ENCODE results near the gene SNTB2. TPM values are rescaled to one million over a fixed set of nuclear protein-coding genes. Genes with fewer than 3 reads are reported as not detected.
A peak's percentile ranks its signal among the peaks of the same experiment; 100 is the strongest.

The SNTB2 gene
- polyA plus RNA-seq, 1 of the 3 experiments (the other 2 are of a cell fraction), result 13.0 TPM

GRCh38 chr16:69328854-69329316 lies 141.9 kb downstream of the SNTB2 start:
- CTCF ChIA-PET, result interaction anchor here (1.1 to 4.6 kb wide), 4 partner anchors 10 to 17 kb away, joined by 3 to 21 read pairs (median 10); partner anchors contain the start of genes COG8 and VPS4A
- H3K79me2 ChIP-seq (ENCODE audit: insufficient read depth), result peaks cover 87% of the 10 kb centered on the region

DNA sequence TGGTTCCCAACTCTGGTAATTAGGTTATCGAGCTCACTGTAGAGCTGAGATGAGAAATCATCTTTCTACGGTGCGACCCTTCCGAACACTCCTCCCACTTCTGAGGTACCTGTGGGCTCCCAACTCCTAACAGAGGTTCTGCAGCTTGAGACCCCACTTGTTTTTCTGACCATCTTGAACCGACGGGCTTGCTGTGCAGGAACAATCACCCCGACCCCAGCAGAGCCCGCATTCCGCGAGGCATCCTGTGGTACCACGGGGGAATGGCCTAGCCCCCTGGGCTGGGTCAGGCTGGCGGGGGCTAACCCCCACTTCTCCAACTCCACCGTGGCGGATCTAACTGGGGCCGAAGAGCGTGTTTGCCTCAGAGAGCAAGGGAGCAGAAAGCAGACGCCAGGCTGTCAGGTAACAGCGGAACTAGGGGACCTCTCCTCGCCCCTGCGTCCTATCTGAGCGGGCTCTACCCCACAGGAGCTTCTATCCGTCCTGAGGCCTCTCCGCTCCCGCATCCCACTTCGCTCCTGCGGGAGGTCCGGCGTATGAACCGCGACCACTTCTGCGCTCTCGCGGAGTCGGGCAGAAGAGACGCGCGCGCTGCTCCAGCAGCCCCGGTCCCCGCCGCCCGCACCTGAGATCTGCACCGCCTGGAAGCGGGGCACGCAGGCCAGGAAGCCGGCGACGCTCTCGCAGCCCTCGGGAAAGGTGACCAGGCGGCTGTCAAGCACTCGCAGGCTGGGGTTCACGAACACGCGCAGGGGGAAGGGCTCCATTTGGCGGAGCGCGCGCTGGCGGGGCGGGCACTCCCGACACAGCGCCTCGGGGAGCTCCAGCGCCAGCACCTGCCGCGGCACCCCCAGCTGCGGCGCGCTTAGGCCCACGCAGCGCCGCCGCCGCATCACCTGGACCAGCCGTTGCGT lies 142.7 kb downstream of the SNTB2 start:
- Histone ChIP-seq H3K27me3 (ENCODE audit: insufficient read depth) (no peaks in the 10 kb centered on the region), H3F3A (replicated peaks; ENCODE audit: insufficient read depth) (peaks cover 28% of the 10 kb centered on the region), H3K27ac (ENCODE audit: low read depth in 2 of 2, low read length in 1 of 2) (peak overlapping the region; percentile 26 to 67; a peak in 3 of 4 replicates), H2AFZ (ENCODE audit: low read depth) (no peak overlapping the region), H3K36me3 (replicated peaks in 1 of 2; ENCODE audit: control insufficient read depth in 1 of 2, insufficient read depth in 2 of 2, low read length in 1 of 2) (peaks cover 48 to 56% of the 10 kb centered on the region in 2 experiments), H4K20me1 (ENCODE audit: insufficient read depth) (peaks cover 41% of the 10 kb centered on the region), H3K4me2 (peak overlapping the region; percentile 91), H3K79me2 (ENCODE audit: insufficient read depth) (peaks cover 80% of the 10 kb centered on the region), H3K9ac (peak overlapping the region; percentile 91), H3K9me3 (no peaks in the 10 kb centered on the region), H3K9me2 (no peaks in the 10 kb centered on the region), H3K4me3 (ENCODE audit: low read depth in 2 of 2, low read length in 1 of 2) (peak overlapping the region; percentile 71 to 80), H3K4me1 (ENCODE audit: control insufficient read depth in 1 of 2, insufficient read depth in 2 of 2, low read depth in 1 of 2, low read length in 1 of 2) (peaks cover 11 to 33% of the 10 kb centered on the region in 2 experiments)
- CTCF ChIA-PET, result interaction anchor here (0.7 to 4.6 kb wide), 5 partner anchors 9 to 18 kb away, joined by 3 to 21 read pairs (median 3); partner anchors contain the start of genes COG8 and VPS4A
- WGBS (ENCODE audit: low lambda C conversion rate), result 9% methylated on average over 44 of the region's 77 CpGs
- DNase-seq, result peak; percentile 72
- TF ChIP-seq RCOR1 (IDR thresholded peaks at IDR 0.05; ENCODE audit: low read length) (no peak), PBX3 (IDR thresholded peaks at IDR 0.05) (no peak), IRF3 (IDR thresholded peaks at IDR 0.05; ENCODE audit: low read depth, low read length) (no peak), SIN3A (IDR thresholded peaks at IDR 0.05; ENCODE audit: borderline replicate concordance, low read depth, low read length) (no peak; the same call in 1 of the 2 replicates), MAX (IDR thresholded peaks at IDR 0.05; ENCODE audit: low read depth) (no peak)
- POLR2A ChIA-PET, result interaction anchor here (0.8 to 3.3 kb wide), 5 partner anchors 10 to 179 kb away, joined by 3 to 24 read pairs (median 5); partner anchors contain the start of genes COG8, NIP7 and TERF2

More at GRCh38 chr16:69328854-69329316, 141.9 kb downstream of the SNTB2 start:
- peaks cover 32% of the 10 kb centered on the region for H3F3A ChIP-seq (replicated peaks; ENCODE audit: insufficient read depth)
- H2AFZ ChIP-seq (ENCODE audit: low read depth), result no peak overlapping the region
- H3K9ac ChIP-seq, result peak overlapping the region; percentile 91; the same call in 1 of the 2 replicates
- no peaks in the 10 kb centered on the region for H3K9me3 ChIP-seq
- H3K4me2 ChIP-seq, result peak overlapping the region; percentile 91
- H3K4me1 ChIP-seq (ENCODE audit: control insufficient read depth in 1 of 2, insufficient read depth in 2 of 2, low read depth in 1 of 2, low read length in 1 of 2), result peaks cover 11 to 40% of the 10 kb centered on the region in 2 experiments
- H4K20me1 ChIP-seq (ENCODE audit: insufficient read depth), result peaks cover 48% of the 10 kb centered on the region
- 56% methylated on average over 10 of the region's 10 CpGs for WGBS (ENCODE audit: low lambda C conversion rate)
- TF ChIP-seq SMC3 (IDR thresholded peaks at IDR 0.05; ENCODE audit: low read depth, low read length) (no peak), TAF1 (IDR thresholded peaks at IDR 0.05; ENCODE audit: borderline replicate concordance, low read depth, low read length) (0 out of 2 replicates have a peak, but pooled peaks have one; percentile 28)
- H3K27ac ChIP-seq (ENCODE audit: low read depth in 2 of 2, low read length in 1 of 2), result peak overlapping the region in 1 of 2 experiments; percentile 26; a peak in 2 of 4 replicates
- no peaks in the 10 kb centered on the region for H3K27me3 ChIP-seq (ENCODE audit: insufficient read depth)
- POLR2A ChIA-PET, result interaction anchor here (1.0 to 3.3 kb wide), 3 partner anchors 10 to 14 kb away, joined by 5 to 24 read pairs (median 5); partner anchors contain the start of genes COG8 and NIP7
- peaks cover 49 to 50% of the 10 kb centered on the region in 2 experiments for H3K36me3 ChIP-seq (replicated peaks in 1 of 2; ENCODE audit: control insufficient read depth in 1 of 2, insufficient read depth in 2 of 2, low read length in 1 of 2)
- H3K4me3 ChIP-seq (ENCODE audit: low read depth in 2 of 2, low read length in 1 of 2), result peak overlapping the region; percentile 71 to 80
- no peak for DNase-seq
- H3K9me2 ChIP-seq, result no peaks in the 10 kb centered on the region

All from SK-N-SH (cell line).